Measurements from ENCODE around the gene NR6A1.

GRCh38 chr9:124749781-124750180, 21.3 kb downstream of the NR6A1 start:
- TF ChIP-seq CTCF (IDR thresholded peaks at IDR 0.05; ENCODE audit: poor library complexity, severe bottlenecking) (no peak), EZH2 (IDR thresholded peaks at IDR 0.05; ENCODE audit: borderline replicate concordance, insufficient read depth, low read length, poor library complexity, severe bottlenecking) (no peak), EP300 (conservative IDR thresholded peaks at IDR 0.05; ENCODE audit: poor library complexity, severe bottlenecking) (no peak), REST (IDR thresholded peaks at IDR 0.05; ENCODE audit: borderline replicate concordance) (no peak)
